CD1c-positive myeloid dendritic cell (primary cell): ENCODE measurements around the gene EFNA2.
A peak's percentile ranks its signal among the peaks of the same experiment; 100 is the strongest.
"Not testable (repeated sequence)": the region's sequence is repeated elsewhere in the genome, so short reads cannot be mapped to it uniquely, and the experiment has no call there.

Experiments used
- DNase-seq: peaks from one replicate; pipeline ENCODE4 v3.0.0-alpha.2; 2016; ENCODE audit errors: extremely low spot score

EFNA2 gene

DNA sequence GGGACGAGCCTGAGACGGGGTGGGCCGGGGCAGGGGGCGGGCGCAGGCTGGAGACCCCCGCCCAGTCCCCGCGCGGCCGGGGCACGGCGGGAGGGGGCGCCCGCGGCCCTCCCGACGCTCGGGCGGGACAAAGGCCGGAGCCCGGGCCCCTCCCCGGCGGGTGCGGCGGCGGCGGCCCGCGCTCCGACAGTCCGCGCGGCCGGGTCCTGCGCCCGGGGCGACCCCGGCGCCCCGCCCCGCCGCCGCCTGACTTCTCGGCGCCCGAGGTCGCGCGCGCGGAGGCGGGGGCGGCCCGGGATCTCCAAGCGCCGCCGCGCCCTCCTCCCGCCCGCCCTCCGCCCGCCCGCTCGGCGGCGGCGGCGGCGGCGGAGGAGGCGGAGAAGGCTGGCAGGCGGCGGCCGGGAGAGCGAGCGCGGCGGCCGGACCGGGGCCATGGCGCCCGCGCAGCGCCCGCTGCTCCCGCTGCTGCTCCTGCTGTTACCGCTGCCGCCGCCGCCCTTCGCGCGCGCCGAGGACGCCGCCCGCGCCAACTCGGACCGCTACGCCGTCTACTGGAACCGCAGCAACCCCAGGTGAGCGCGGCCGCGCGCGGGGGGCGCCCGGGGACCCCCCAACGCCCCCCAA is at the start of gene EFNA2:
TSS of gene EFNA2 (plus strand) at position 137 of the 624 bp plus-strand sequence. CDS start at position 433, 296 bp downstream.
- no peak for DNase-seq

DNA sequence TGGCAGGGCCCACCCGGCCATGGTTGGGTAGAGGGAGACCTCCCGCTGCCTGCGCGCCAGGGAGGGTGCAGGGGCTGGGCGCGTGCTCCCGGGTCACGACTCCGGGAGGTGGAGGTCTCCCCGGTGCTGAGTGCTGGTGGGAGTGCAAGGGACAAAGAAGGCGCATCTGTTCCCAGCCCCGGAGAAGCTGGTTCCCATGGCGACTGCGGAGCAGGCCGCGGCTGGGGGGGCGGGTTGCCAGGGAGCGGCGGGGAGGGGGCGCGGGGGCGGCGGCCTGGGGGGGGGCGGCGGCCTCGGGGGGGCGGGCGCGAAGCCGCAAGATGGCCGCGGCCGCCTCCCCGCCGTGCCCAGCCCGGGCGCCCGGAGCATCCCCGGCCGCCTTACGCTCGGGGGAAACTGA is 49.1 kb upstream of the EFNA2 start:
- DNase-seq = no peak

DNA sequence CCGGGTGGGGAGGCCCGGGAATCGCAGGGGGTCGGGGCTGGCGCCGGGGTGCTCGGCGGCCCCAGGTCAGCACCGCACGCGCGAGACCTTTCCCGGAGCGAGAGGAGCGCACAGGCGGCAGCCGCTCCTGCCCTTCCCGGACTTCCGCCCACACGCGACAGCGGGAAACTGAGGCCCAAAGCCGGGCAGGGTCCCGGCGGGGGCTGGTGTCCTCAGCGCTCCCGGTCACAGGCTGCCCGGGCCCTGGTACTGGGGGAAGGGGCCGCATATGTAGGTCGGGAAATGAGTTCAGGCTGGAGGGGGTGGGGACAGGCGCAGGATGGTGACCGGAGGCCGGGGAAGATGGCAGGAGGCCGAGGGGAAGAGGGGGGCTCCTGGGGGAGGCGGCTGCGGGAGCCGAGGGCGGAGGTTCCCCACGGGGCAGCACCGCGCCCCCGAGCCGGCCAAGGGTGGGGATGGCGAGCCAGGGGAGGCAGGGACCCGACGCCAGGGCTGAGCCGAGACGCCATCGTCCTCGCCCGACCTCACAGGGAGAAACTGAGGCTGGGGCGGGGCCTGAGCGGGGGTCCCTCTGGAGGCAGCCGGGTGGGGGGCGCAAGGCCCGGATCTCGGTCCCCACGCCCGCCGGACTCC is 48.5 kb upstream of the EFNA2 start:
- DNase-seq = no peak

DNA sequence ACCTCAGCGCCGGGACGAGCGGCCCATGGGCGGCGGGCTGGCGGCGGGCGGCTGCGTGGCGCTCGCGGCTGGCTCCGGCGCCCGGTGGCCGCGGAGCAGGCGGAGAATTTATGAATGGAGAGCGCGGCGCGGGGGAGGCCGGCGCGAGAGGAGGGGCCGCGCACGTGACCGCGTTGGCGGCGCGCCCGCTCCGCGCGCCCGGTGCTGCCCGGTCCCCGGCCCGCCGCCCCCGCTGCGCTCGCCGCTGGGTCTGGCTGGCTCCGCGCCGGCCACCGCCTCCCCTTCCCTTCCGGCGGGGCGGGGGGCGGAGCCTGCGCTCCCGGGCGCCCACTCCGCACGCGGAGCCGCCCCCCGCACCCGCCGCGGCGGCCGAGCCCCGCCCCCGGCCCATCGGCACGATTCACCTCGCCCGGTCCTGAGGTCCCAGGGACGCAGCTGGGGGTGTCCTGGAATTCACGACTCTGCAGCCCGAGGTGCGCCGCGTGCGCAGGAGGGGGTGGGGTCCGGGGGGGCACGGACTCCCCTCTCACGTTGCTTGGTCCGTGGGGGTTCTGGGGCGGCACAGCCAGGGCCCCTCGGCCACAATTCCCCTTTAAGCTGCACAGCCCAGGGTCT is 47.8 kb upstream of the EFNA2 start, which contains the start of gene CBARP:
TSS of gene CBARP (minus strand) at position 252 of the 615 bp plus-strand sequence. CDS start 1,905 bp downstream, outside the sequence.
- DNase-seq = peak; percentile 75

DNA sequence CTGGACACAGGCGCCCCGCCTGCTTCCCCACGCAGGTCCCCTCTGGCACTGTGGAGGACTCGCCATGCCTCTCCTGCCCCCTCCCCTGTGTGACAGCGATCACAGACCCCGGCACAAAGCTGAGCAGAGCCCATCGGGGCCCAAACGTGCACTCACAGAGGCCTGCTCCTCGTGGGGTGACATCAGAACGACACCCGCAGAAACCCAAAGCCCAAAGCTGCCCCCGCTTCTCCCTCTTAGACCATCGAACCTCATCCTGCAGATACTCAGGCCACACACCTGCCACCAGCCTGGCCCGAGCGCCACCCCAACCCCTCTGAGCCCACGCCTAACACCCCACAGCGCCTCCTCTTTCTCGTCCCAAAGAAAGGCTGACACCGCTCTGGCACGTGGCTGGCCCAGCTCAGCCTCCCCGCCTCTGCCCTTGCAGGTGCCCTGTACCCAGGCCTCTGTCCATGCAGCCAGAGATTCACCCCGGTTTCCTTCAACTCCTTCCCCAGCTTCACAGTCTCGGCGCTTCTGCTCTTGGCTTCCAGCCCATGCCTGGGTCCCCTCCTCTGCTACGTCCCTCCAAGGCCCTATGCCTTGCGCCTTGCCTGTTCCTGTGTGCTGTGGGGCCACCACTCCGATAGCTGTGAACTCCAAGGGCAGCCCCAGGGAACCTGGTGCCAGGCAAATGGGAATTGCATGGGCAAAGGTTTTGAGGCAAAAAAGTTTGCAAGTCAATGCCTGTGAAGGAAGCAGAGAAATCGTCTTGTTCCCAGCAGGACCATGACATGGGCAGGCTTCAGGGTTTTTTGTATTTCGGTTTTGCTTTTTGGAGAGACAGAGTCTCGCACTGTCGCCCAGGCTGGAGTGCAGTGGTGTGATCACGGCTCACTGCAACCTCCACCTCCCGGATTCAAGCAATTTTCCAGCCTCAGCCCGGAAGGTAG is 47.0 kb upstream of the EFNA2 start:
- DNase-seq = no peak

DNA sequence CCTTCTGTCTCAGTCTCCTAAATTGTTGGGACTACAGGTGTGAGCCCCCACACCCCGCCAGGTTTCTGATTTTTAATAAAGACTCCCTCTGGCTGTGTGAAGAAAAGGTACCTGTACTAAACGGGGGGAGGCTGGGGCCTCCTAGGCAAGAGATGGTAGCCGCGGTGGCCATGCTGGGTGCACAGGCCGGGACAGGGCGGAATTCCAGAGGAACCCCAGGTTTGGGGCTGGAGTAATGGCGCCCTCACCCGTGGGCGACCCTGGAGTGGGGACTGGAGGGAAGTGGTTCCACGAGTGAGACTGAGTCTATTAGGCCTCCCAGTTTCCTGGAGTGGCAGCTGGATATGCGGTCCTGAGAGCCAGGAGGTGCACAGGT is 46.3 kb upstream of the EFNA2 start:
- no peak for DNase-seq

DNA sequence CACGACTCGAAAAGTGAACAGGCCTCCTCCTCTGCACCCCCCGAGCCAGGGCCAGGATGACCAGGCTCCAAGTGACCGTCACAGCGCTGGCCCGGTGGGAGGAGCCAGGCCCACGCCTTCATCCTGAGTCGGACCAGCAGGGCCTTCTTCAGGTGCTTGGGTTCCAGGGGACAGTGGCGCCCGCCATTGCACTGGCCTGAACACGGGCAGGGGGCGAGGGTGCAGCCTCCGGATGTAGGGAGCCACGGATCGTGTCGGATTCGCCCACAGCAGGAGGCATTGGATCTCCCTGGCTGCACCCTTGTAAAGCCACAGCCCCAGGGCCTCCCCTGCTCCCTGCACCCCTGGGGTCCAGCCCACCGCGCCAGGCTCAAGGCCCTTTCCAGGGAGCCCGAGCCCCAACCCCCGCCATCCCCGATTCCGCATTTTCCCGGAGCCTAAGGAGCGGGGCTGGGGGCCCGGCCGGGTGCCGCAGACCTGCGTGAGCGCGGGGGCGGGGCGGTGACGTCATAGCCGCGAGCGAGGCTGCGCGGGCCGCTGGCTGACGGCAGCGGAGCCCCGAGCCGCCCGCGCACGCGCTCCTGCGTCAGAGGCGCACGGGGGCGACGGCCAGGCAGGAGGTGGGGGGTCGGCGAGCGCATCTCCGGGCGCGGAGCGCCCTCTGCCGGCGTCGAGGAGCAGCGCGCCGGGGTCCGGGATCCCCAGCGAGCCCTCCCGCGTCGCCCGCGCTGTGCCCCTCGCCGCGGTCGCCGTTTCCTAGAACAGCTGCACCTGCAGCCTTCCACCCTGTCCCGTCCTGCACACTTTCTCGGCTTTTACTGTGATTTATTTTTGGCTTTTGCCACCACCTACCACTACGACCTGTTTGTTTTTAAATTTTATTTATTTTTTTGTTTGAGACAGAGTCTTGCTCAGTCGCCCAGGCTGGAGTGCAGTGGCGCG is 45.6 kb upstream of the EFNA2 start:
- DNase-seq = peak; percentile 98

DNA sequence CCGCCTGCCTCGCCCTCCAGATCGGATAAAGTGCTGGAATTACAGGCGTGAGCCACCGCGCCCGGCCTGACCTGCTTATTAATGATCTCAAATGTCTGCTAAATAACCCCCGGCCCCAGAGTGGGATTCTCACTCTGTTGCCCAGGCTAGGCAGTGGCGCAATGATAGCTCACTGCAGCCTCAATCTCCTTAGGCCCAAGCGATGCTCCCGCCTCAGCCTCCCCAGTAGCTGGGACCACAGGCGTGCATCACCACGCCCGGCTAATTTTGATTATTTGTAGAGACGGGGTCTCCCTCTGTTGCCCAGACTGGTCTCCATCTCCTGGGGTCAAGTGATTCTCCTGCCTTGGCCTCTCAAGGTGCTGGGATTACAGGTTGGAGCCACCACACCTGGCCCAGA is 44.7 kb upstream of the EFNA2 start:
- DNase-seq = no peak

DNA sequence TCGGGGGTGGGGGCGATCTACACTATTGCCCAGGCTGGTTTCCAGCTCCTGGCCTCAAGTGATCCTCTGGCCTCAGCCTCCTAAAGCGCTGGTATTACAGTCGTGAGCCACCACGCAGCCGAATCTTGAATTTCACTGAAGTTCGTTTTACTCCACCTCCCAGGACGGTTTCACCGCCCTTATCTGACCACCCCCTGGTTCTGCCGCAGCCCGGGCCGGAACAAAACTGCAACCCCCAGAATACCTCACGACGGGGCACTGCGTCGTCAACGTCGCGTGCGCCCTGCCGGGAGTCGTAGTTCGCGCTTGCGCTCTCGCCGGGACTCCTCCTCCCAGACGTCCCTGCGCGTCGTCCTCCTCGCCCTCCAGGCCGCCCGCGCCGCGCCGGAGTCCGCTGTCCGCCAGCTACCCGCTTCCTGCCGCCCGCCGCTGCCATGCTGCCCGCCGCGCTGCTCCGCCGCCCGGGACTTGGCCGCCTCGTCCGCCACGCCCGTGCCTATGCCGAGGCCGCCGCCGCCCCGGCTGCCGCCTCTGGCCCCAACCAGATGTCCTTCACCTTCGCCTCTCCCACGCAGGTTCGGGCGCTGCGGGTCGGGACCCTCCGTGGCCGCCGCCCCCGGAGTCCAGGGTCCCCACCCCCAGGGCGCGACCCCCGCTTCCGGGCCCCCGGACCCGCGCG is 44.1 kb upstream of the EFNA2 start, which contains the start of gene ATP5F1D:
TSS of gene ATP5F1D (plus strand) at position 335 of the 679 bp plus-strand sequence. CDS start at position 435, 100 bp downstream.
- DNase-seq = peak; percentile 98

DNA sequence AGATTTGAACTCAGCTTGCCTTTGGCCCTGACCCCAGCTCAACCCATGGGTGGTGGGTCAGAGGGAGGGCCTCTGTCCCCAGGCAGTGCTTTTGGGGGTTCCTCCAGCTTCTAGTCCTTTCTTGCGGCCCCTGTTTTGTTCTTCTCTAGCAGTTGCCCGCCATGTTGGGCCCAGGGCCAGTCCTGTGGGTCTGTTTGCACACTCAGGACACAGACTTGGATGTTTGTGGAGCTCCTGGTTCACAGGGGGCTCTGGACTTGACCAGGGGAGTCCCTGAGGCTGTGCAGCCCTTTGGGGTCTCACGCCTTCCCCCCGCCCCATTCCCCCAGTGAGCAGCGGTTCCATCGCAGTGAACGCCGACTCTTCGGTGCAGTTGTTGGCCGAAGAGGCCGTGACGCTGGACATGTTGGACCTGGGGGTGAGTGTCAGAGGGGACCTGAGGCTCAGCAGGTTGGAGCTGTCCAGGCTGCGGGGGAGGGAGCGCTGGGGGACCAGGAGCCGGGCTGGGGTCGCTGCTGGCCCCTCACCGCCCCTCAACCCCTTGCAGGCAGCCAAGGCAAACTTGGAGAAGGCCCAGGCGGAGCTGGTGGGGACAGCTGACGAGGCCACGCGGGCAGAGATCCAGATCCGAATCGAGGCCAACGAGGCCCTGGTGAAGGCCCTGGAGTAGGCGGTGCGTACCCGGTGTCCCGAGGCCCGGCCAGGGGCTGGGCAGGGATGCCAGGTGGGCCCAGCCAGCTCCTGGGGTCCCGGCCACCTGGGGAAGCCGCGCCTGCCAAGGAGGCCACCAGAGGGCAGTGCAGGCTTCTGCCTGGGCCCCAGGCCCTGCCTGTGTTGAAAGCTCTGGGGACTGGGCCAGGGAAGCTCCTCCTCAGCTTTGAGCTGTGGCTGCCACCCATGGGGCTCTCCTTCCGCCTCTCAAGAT is 41.6 kb upstream of the EFNA2 start:
- DNase-seq = peak; percentile 90

DNA sequence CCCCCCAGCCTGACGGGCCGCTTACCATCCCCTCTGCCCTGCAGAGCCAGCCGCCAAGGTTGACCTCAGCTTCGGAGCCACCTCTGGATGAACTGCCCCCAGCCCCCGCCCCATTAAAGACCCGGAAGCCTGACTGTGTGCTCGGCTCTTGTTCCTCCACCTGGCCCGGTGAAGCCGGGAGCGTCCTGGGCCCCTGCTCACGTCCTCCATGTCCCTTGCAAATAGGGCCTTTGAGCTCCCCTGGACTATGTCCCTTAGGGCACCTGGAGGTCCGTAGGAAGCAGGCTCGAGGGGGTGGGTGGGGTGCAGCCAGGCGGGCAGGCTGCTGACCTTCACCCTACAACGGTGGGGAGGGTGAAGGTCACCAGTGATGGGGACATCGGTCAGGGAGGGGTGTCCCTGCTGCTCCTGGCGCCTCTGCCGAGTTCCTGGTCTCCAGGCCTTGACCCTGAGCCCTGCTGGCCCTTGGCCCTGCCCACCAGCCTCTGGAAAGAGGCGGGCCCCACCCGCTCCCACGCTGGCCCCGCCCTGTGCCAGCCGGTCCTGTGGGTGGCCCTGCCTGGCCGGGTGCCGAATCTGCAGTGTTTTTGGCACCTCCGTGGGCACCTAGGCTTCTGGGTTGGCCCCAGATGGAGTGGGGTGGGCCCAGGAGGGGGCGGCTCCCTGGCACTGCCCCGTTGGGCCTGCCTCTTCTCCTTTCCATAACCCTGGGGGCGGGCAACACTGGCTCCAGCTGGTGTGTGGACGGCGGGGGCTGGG is 40.8 kb upstream of the EFNA2 start:
- peak; percentile 89 for DNase-seq

DNA sequence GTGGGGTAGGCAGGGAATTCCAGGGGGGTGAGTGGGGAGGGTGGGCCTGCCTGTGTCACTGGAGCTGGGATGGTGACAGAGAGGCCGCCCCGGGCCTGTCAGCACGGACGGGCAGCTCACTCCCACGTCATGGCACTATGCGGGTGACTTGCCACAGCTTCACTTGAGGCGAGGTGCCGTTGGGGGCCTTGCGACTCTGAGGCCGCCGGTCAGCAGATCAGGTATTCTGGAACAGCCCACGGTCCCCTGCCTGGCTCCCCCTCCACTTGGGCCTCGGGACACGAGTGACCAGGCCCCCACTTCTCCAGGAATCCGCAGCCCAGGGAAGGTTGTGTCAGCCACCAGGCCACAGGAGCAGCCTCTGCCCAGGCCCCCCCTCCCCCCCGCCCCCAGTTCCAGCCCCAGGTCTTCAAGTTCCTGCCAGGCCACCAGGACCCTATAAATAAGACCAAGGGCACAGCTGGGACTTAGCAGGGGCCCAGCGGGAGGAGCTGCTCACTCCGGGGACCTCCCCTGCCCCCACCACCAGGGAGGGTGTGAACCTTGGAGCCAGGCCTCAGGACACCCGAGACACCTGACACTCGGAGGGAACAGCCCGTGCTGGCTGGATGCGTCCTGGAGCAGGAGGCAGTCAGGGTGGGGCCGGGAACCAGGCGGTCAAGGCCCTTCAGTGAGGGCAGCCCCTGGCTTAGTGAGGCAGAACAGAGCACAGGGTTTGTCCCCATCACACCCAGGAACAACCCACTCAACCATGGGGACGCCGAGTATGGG is 40.0 kb upstream of the EFNA2 start:
- DNase-seq = no peak

DNA sequence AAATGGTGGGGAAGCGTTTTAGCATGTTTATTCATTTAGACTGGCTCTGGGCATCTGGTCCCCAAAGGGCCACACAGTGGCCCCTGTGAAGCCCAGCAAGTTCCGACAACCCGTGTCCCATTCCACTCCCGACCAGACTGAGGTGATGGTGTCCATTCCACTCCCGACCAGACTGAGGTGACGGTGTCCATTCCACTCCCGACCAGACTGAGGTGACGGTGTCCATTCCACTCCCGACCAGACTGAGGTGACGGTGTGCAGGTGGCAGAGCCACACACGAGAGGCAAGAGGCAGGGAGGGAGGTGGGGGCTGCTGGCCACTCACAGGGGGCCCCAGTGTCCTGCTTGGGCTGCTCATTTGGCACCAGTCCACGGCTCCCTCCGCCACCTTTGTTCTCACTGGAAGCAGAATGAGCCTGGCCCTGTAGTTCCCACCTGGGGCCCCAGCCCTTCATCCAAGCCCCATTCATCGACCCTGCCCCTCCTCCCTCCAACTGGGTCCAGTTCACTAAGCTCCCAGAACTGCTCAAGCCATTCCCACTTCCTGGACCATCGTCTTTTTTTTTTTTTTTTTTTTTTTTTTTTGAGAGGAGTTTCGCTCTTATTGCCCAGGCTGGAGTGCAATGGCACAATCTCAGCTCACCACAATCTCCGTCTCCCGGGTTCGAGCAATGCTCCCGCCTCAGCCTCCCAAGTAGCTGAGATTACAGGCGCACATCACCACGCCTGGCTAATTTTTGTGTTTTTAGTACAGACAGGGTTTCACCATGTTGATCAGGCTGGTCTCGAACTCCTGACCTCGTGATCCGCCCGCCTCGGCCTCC is 39.2 kb upstream of the EFNA2 start:
- not testable (repeated sequence) for DNase-seq

DNA sequence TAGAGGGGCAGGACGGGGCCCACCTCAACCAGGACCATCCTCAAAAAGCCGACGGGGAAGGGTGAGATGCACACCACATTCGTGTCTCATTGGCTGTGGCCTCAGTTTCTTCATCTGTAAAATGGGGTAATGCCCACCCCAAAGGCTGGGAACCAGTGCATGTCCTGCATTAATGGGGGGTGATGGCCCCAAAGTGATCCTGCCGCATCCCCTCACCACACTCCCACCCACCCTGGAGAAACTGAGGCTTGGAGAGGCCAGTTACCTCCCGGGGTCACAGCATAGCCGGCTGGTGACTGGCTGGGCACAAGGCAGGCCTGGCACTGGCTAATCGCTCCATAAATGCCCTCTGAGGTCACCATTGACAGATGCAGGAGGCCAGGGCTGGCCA is 37.9 kb upstream of the EFNA2 start:
- no peak for DNase-seq

DNA sequence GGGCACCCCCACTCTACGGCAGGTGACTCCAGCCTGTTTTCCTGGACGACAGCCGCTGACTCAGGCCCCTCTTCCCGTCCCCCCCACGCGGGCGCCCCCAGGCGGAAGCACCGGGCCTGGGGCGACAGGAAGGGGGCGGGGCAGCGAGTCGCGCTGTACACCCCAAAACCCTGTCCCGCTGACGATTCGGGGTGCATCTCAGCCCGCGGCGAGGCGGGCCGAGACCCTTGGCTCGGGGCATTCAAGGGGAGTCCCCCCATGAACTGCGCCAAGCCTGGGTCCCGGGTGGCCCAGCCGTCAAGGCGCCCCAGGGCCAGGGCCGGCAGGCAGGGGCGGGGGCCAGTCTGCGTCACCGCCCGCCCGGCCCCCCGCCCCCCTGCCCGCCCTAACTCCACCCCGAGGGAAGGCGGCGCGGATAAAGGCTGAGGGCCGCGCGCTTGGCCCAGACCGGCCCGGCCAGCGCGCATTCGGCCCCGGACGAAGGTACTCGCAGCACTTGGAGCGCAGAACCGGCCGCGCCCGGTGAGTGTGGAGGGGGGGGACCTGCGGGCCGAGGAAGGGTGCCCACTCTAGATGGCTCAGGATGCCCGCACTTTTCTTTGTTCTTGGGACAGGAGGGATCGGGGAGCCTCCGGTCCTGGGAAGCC is 37.4 kb upstream of the EFNA2 start, which contains the start of gene MIDN:
TSS of gene MIDN (plus strand) at position 445 of the 647 bp plus-strand sequence. CDS start 1,714 bp downstream, outside the sequence.
- peak; percentile 93 for DNase-seq

DNA sequence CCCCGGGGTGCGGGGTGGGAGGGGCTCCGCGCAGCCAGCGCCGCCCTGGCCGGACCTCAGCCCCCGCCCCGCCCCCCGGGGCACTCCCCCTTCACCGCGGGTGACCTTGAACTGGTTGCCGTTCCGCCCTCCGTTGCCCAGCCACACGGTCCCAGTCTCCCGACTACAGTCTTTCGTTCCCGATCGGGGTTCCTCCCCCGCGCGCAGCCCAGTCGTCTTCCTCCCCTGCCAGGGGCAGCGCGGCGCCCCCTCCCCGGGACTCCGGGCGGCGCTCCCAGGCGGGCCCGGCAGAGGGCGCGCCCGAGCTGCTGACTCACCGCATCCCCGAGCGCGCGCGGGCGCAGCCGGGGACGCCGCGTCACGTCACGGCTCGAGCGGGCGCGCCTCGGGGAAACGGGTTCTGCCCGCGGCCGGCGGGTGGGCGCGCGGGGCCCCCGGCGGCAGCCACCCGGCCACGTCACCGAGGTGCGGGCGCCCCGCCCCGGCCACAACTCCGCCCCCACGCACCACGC is 36.8 kb upstream of the EFNA2 start:
- peak; percentile 94 for DNase-seq
